UCSD-AML1 (cell line): Measurements from ENCODE around the gene ARL9.
A peak's percentile ranks its signal among the peaks of the same experiment; 100 is the strongest.
"Not testable (repeated sequence)": the region's sequence is repeated elsewhere in the genome, so short reads cannot be mapped to it uniquely, and the experiment has no call there.

ENCODE experiments used
- DNase-seq: peaks from one replicate; lab custom pipeline; 2025; ENCODE audit not compliant: unreplicated experiment; lab: John Stamatoyannopoulos, UW

Gene ARL9, protein sequence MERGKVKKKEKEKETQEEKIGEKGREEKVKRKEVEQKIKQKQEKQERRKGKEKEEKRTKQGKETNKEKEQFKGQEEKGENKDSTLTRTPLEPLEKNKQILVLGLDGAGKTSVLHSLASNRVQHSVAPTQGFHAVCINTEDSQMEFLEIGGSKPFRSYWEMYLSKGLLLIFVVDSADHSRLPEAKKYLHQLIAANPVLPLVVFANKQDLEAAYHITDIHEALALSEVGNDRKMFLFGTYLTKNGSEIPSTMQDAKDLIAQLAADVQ

DNA sequence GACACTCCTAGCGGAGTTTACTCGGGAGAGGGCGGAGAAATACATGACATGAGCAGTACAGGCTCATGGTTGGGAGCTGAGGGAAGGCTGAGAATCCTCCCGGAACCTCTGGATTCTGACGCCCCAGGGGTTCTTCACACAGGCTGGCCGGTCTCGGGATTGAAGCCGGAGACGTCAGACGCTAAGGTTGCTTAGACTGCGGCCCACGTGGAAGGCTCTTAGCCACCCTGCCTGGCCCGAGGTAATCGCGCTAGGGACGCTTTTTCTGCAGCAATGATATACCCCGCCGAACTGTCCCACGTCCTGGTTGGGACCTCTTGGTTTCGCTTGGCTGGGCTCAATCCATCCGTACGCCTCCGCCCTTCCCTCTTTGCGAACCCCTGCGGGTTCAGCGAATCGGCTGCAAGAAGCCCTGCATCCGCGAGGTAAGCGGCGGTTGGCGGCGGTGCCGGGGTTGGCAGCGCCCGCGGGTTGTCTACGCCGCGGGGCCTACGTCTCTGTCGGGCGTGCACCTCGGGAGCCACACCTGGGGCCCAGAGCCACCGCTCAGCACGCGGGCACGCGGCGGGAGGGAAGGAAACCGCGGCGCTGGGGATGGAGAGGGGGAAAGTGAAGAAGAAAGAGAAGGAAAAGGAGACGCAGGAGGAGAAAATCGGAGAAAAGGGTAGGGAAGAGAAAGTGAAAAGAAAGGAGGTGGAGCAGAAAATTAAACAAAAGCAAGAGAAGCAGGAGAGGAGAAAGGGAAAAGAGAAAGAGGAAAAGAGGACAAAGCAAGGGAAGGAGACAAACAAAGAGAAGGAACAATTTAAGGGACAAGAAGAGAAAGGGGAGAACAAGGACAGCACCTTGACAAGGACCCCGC, at the start of gene ARL9:
ARL9 (plus strand) TSS at position 523 of the 862 bp plus-strand sequence; CDS start at position 595, 72 bp downstream.
- DNase-seq, result no peak

DNA sequence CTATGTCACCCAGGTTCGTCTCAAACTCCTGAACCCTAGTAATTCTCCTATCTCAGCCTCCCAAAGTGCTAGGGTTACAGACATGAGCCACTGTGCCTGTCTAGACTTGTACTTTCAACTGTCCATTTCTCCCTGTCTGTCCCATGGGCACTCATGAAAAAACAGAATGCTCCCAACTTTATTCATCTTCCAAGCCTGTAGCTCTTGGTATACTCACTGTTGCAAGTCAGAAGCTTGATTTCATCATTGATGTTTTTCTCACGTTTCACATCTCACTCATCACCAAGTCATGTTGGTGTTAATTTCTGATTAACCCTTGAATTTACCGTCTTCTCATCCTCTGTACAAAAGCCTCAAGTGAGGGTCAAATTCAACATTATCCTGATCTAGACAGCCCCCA, 45.5 kb upstream of the ARL9 start:
- no peak for DNase-seq

DNA sequence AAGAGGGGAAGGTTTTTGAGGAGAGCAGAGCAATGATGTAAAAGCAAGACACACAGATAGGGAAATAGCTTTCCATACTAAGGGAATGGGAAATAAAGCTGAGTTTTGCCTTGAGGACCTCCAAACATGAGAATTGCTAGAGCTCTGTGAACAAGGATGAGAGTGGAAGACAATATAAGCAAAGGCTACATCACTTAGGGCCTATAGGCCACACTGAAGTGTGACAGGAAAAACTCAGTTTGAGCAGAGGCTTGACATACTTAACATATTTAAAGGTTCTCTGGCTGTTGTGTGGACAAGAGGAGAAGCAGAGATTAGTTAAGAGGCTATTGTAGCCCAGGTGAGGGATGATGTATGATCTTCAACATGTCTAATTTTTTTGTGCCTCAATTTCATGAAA, 43.4 kb upstream of the ARL9 start:
- no peak for DNase-seq

DNA sequence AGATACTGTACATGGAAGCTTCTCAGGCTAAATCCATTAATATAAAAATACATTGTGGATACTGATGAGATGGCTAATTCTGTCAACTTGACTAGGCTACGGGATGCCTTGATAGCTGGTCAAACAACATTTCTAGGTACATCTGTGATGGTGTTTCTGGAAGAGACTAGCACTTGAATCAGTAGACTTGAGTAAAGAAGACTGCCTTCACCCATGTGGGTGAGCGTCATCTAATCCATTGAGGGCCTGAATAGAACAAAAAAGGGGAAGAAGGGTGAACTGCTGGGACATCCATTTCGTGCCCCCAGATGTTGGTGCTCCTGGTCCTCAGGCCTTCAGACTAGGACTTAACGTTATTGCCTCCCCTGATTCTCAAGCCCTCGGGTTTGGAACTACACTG, 41.9 kb upstream of the ARL9 start:
- no peak for DNase-seq

DNA sequence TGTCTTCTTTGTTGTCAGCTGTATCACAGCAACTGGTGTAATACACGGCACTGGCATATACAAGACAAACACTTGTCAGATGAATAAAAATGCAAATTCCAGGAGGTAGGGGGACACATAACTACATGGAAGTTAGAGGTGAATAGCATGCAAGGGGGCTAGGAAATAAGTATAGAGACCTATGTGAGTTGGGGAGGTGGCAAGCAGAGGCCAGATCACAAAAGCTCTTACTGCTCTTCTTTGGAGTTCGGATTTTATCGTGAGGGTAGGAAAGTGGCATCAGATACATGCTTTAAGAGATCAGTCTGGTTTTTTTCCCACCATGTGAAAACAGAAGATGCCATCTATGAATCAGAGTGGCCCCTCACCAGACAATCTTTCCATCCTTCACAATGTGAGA, 41.0 kb upstream of the ARL9 start:
- DNase-seq, result no peak

DNA sequence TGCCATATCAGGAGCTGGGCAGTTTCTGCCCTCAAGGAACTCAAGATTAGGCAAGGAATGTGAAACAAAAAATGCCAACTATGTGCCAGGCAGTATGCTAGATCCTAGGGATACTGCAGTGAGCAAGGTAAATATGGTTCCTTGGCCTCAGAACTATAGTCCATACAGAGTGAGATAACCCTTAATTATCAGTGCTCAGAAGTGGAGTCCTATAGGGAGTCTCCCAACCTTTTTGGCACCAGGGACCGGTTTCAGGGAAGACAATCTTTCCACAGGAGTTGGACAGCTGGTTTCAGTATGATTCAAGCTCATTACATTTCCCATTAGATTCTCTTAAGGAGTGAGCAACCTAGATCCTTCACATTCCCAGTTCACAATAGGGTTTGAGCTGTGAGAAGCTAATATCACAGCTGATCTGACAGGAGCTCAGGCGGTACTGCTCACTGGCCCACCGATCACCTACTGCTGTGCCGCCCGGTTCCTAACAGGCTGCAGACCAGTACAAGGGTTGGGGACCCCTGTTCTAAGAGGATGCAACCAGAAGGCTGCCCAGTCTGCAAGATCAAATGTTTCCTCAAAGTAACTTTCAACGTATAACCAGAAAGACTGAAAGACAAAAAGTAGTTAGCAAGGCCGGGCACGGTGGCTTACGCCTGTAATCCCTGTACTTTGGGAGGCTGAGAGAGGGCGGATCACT, 39.8 kb upstream of the ARL9 start:
- DNase-seq, result peak; percentile 11

DNA sequence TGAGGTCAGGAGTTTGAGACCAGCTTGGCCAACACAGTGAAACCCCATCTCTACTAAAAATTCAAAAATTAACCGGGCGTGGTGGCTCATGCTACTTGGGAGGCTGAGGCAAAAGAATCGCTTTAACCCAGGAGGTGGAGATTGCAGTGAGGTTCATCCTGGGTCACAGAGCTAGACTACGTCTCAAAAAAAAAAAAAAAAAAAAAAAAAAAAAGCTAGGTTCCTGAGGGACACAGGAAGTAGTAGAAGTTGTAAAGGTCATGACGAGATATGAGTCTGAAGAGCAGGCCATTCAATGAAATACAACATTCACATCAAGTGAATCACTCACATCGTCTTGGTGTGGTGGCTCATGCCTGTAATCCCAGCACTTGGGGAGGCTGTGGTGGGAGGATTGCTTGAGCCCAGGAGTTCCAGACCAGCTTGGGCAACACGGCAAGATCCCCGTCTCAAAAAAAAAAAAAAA, 39.3 kb upstream of the ARL9 start:
- DNase-seq, result not testable (repeated sequence)

DNA sequence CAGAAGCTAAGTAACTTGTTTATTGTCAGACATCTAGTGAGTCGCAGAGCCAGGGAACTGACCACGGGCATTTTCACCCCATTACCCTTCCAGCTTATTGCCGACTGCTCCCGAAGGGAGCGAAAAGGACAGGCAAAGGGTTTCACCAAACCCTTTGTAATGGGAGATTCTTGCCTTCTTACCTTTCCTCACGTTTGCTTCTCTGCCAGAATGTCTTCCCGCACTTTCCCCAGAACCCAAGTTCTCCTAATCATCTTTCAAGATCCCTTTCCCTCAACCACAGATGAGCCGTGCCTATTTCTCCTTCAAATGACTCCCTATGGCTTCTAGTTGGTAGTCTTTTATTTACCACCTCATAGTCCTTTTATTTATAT, 38.7 kb upstream of the ARL9 start:
- DNase-seq, result peak; percentile 14

DNA sequence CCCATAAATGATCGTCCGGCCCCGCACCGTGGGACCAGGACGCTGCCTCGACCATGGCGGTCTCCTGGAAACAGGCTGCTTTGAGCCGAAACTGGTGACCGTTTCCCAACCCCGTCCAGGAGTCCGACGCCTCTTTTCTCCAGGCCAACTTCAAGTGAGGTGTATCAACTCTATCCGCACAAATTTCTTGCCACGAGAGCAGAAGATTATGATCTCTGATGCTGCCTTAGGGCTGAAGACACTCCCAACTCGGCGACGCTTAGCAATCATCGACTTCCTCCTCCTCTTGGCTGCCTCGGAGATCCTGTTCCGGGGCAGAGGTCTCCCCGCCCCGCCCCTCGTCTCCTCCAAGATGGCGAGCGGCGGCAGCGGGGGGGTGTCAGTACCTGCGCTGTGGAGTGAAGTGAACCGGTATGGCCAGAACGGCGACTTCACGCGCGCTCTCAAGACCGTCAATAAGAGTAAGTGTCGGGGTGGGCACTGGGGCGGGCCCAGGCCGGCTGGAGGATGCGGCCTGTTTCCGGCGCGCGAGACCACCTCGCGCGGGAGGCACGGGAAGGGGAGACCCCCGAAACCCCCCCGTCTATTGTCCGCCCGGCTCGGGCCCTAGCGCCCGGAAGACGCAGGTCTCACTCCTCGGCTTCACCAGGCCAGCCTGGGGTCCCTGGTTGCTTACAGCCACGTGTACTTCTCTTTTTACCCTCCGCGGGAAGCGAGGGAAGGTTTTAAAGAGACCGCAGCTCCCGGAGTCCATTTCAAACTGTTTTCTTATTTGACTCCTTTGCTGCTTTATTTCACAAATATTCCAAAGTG, 38.1 kb upstream of the ARL9 start, which contains the start of gene SRP72:
SRP72 (plus strand) TSS at position 334 of the 813 bp plus-strand sequence; CDS start at position 353, 19 bp downstream.
- peak; percentile 84 for DNase-seq

DNA sequence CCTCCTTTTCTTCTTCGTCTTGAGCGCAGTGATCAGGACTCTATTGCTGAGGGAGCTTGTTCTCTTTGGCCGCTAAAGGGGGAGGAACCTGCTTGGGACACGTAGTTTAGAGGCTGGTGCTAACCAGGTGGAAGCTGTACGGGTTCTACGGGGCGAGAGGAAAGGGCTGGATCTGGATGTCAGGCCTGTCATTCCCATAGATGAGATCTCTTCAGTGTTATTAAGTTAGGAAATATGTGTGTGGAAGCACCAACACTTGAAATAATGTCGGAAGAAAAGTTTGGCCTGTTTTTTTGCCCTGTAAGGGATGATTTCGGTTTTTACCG, 37.5 kb upstream of the ARL9 start:
- DNase-seq, result peak; percentile 43

DNA sequence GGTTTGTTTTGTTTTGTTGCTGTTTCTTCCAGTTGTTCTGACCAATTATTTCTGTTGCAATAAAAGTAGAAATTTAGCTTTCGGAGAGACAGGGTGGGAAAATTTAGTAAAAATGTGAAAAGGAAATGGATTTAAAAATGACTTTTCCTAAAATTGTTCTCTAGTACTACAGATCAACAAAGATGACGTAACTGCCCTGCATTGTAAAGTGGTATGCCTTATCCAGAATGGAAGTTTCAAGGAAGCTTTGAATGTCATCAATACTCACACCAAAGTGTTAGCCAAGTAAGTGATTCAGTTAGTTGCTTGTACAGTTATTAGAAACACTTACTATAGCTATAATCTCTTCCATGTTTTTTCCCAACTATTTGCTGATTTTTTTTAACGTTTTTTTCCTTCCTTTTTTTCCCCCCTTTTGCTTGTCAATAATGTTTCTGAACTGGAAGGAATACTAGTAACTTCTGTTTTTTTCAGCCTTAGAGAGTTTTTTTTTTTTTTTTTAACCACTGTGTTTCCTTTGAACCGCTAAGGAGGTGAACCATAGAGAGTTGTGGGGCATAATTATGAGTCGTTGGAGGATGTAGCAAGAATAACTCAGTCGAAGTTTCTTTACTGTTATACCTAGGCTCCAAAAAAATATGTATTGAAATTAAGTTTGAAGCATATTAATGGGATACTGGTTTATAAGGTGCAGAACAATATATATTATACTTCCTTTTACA, 35.9 kb upstream of the ARL9 start:
- no peak for DNase-seq

DNA sequence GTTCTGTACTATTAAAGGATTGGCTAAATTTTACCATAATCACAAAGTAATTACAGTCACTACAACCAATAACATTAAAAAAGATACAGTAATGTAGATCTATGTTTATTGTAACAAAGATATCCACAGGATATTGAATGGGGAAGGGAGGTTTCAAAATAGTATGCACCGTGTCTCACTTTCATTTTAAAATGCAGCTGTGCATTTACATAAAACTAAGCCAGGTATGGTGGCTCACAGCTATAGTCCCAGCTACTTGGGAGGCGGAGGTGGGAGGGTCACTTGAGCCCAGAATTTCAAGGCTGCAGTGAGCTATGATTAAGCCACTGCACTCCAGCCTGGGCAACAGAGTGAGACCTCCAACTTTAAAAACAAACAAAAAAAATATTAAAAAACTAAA, 29.7 kb upstream of the ARL9 start:
- no peak for DNase-seq

DNA sequence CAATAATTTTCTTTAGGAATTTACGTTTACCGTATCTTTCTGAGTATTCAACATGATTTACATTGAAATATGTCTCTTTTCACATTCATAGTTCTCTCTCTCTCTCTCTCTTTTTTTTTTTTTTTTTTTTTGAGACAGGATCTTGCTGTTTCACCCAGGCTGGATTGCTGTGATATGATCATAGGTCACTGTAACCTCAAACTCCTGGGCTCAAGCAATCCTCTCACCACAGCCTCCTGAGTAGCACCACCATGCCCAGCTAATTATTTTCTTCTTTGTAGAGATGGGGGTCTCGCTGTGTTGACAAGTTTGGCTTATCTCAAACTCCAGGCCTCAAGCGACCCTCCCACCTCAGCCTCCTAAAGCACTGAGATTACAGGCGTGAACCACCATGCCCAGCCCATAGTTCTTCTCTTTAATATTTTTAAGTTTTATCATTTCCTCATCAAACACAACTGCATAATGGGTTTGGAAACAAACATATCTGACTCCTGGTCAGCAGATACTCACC, 28.3 kb upstream of the ARL9 start:
- no peak for DNase-seq

DNA sequence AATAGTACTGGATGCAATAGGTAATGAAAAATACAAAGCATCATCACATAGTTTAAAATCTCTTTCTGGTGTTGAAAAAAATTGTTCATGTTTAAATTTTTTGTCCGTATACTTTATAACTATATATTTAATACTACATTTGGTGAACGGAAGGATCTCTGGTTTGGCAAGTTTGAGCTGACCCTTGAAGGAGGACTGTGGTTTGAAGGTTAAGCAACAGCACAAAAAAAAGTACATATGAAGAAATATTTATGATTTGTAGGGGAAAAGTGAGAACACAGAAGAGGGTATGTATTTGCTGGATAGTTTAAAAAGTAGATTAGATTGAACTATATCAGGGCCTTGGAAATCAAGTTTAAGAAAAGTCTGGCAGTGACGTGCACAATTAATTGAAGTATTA, 24.9 kb upstream of the ARL9 start:
- DNase-seq, result no peak

DNA sequence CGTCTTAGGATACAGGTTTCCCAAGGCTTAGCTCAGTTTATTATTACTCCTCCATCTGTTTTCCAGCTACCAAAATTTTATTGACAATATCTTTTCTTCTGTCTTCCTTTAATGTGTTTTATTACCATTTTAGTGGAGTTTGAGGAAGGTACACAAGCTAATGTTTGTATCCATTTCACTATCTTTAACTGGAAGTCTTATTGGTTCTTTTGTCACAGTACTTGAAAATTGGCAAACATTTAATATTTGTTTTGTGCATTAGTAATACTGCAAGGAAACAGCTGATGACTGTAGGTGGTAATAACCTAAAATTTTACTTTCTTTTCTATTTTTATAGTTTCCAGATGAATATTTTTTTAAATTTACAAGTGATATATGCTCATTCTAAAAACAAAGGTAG, 9.3 kb upstream of the ARL9 start:
- no peak for DNase-seq

DNA sequence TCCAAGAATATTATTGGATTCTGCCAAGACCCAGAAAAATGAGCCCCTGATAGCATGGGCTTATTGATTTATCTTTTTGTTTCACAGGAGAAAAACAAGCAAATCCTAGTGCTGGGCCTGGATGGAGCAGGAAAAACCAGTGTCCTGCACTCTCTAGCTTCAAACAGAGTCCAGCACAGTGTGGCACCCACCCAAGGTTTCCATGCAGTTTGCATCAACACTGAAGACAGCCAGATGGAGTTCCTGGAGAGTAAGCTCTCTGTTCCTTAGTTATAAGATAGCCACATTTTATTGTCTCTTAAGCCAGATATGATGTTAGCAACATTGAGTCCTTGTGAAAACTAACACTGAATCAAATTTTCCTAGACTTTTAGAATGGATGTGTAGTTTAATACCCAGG, 5.5 kb downstream of the ARL9 start:
- DNase-seq, result no peak

DNA sequence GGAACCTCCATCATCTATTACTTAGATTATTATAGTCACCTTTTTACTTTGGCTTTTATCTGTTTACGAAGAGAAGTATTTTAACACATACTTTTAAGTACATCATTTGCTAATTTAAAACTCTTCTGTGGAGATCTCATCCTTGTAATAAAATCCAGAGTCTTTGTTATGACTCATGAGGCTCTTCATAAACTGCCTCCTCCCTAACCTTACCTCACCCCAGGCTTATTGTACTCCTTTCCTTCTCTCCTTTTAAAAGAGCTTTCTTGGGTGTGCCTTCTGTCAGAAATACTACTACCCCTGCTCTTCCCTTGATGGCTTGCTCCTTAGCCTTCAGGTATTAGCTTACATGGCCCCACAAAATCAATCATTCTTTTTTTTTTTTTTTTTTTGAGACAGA, 6.6 kb downstream of the ARL9 start:
- no peak for DNase-seq

DNA sequence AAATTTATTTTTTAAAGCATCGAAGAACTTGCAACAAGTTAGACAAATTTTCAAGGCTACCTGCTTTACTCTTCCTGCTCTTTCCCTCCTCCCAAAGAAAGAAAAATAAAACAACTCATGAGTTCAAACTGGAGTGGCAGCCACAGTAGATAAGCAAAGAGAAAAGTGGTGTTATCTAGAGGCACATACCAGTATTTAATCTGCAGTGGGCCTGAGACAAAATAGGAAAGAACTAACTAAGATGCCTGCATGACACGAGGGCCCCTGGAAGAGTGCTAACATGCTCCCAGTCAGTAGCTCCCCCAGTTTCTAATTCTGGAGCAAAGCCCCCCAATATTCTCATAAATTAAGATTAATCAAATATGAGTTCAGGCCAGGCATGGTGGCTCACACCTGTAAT, 7.9 kb downstream of the ARL9 start:
- no peak for DNase-seq

DNA sequence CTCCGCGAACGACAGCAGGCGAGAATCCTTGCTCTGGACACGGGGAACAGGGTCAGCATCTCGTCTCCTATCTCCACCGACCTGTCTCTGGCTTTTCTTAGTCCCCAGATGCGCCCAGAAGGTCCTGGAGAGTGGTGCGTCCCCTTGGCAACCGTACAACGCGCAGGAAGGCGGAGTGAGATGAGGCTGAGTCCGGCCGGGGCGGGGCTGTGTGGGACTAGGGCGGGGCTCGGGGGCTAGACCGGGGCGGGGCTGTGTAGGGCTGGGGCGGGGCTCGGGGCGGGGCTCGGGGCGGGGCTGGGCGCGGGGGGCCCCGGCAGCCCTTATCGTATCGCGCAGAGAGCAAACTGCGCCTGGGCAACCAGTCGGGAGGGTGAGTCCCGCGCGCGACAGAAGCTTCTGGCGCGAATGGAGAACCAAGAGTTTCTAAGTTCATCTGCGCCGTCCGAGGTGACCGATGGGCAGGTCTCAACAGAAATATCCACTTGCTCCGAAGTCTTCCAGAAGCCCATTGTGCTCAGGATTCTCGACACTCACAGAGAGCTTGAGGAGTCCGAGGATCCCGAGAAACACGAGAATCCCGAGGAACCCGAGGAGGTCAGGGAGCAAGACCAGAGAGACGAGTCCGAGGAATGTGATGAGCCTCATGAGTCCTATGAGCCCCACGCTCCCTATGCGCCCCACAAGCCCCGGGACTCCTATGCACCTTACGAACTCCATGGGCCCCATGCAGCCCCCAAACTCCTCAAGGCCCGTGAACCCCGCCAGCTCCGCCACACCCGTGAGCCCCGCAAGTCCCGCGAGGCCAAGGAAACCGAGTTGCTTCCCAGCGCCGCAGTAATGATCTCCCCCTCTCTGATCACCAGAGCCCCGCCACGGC, 24.9 kb downstream of the ARL9 start:
- DNase-seq, result peak; percentile 56
